CD4-positive, alpha-beta T cell treated with Interleukin-10 for 1 hour (primary cell): ENCODE results near the gene PPP4C.
"Not testable (repeated sequence)": the region's sequence is repeated elsewhere in the genome, so short reads cannot be mapped to it uniquely, and the experiment has no call there.

Source experiments
- DNase-seq: peaks from one replicate; pipeline ENCODE4 v3.0.0-alpha.2; 2020

Gene PPP4C

GRCh38 chr16:30104090-30104489 lies 28.3 kb downstream of the PPP4C start:
- no peak for DNase-seq

GRCh38 chr16:30104492-30104891 lies 28.7 kb downstream of the PPP4C start:
- no peak for DNase-seq

DNA sequence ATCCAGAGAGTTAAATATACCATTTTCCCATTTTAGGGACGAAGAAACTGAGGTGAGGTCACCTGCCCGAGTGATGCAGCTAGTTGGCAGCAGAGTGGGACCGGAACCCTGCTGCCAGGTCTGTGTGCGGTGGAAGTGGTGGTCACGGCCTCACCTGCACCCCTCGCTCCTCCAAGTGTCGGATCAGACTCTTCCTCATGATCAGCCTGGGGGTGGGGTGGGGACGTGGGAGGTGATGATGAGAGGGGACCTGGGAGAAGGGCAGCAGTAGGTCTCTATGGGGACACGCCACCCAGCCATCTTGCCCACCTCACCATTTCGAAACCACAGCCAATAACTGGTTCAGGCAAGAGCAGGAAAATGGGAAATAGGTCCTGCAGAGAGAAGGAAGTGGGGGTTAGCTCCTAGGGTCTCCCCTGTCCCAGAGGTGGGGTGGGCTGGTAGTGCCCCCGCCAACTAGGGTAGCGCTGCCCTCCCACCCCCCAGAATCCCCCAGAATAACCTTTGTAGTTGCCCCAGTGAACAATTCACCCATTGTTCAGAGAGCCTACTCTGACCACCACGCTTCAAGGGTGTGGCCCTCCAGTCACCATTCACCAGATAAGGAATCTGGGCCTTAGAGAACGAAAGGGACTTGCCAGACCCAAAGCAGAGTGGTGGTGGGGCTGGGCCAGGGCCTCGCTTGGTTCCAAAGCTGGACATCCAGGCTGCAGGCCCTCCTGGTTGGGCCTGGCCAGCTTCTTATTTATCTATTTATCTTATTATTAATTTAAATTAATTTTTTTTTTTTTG lies 32.5 kb downstream of the PPP4C start:
- no peak for DNase-seq

DNA sequence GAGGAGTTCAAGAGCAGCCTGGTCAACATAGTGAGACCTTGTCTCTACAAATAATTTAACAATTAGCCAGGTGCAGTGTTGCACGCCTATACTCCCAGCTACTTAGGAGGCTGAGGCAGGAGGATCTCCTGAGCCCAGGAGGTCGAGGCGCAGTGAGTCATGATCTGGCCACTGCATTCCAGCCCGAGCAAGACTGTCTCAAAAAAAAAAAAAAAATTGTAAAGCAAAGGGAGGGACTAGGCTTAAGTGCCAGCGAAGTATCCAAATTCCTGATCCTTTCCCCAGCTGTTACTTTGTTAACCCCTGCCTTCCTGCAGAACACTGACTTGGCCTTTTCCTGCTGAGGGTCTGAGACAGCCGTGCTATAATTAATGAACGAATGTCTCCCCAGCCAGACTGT lies 34.9 kb downstream of the PPP4C start:
- DNase-seq, result no peak

DNA sequence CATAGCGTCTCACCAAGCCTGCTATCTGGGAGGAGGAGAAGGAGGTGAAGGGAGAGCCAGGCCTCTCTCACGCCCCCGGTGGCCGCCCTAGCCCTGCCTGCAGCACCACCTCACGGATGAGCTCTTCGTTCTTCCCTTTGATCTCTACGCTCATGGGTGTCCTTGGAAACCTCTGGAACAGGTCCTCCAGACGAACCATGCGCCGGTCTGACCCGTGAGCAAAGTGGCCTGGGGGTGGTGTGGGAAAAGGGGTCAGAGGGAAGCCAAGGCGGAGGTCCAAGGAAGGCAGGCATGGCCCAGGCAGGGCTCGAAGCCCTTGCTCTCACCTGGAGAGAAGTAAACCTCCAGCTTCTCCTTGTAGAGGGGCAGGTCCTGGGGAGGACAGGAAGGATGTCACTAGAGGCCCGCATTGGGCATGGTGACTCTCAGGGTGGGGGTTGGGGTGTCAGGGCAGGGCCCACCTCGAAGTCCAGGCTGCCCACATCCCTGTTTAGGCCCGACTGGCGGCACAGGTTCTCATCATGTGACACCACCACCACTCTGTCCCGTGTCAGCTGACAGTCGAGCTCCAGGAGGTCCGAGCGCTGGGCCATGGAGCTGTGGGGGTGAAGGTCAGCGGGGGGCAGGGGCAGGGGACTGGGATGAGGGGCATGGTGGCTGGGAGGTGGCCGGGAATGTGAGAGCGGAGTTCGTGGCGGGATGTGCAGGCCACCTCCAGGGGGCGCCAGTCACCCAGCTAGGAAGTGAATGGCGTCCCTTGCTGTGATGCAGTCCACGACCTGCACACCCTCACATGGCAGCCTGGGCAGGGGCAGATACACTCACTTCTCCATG lies 36.6 kb downstream of the PPP4C start:
- peak; percentile 62 for DNase-seq

DNA sequence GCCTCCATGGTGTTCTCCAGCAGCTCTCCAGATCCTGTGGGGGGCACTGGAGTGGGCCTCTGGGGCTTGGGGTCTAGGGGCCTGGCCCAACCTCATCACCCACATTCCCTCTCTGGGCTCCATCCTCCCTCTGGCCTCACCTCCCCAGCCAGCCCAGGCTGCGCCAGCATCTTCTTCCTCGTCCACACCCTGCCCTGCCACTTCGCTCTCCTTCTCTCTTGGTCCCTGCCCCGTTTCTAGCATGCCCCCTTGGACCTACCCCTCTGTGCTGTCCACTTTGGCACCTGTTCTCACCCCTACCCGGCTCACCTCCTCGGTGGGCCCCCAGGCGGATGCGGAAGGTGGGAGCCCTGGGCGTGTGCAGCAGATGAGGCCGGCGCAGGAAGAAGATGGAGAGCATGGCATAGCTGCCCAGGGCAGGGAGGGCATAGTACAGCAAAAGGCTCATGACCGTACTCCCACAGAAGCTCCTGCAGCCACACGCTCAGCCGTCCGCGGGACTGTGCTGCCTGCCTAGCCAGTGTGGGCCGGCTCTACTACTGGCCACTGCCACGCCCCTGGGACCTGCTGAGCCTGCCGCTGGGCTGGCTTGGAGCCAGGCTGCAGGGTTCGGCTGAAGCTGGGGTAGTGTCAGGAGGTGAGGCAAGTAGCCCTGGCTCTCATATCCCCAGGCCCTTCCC lies 37.4 kb downstream of the PPP4C start, which contains the start of gene GDPD3:
Gene GDPD3, minus strand, starts transcription at position 507 of the 680 bp plus-strand sequence. Its CDS starts 59 bp downstream, at position 448.
- no peak for DNase-seq

- DNase-seq, result no peak
Measured at GRCh38 chr16:30113711-30114333, 38.0 kb downstream of the PPP4C start.

DNA sequence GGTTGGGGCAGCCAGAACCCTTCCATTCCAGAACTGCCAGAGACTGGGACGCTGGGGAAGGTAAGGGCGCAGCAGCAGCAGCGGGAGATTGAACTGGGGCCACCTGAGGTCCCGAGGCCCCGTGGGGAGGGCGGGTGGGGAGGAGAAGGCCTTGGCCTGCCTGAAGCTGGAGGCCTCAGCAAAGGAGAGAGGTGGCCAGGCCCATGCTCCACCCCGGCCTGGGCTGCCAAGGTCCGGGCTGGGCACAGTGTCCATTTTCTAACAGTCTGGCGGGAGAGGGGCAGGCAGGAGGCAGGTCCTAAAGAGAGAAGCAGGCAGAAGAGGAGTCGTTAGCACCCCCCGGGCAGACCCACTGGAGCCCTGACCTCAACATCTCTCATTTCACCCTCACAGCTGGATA lies 38.6 kb downstream of the PPP4C start:
- DNase-seq, result no peak

DNA sequence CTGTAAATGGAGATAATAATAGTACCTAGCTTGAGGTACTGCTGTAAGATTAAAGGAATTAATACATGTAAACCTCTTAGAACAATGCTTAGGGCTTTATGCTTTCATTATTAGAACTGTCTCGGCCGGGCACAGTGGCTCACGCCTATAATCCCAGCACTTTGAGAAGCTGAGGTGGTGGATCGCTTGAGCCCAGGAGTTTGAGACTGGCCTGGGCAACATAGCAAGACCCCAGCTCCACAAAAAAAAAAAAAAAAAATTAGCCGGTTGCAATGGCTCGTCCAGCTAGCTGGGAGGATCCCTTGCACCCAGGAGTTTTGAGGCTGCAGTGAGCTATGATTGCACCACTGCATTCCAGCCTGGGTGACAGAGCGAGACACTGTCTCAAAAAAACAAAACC lies 39.0 kb downstream of the PPP4C start:
- not testable (repeated sequence) for DNase-seq

DNA sequence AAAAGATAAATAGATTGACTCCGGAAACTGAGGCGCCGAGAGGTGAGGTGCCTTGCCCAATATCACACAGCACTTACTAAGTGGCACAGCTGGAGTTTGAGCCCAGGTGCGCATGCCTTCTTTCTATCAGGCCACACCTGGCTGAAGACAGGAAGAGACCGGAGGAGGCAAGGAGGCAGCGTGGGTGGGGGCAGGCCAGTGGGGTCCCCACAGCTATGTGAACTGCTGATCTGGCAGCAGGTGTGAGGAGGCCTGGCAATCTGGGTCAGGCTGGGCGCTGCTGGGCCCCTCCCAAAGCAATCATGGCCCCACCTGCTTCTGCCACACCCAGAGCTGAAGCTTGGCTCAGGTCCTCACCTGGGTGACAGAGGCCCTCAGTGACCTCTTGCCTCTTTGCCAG lies 39.4 kb downstream of the PPP4C start:
- peak; percentile 44 for DNase-seq

DNA sequence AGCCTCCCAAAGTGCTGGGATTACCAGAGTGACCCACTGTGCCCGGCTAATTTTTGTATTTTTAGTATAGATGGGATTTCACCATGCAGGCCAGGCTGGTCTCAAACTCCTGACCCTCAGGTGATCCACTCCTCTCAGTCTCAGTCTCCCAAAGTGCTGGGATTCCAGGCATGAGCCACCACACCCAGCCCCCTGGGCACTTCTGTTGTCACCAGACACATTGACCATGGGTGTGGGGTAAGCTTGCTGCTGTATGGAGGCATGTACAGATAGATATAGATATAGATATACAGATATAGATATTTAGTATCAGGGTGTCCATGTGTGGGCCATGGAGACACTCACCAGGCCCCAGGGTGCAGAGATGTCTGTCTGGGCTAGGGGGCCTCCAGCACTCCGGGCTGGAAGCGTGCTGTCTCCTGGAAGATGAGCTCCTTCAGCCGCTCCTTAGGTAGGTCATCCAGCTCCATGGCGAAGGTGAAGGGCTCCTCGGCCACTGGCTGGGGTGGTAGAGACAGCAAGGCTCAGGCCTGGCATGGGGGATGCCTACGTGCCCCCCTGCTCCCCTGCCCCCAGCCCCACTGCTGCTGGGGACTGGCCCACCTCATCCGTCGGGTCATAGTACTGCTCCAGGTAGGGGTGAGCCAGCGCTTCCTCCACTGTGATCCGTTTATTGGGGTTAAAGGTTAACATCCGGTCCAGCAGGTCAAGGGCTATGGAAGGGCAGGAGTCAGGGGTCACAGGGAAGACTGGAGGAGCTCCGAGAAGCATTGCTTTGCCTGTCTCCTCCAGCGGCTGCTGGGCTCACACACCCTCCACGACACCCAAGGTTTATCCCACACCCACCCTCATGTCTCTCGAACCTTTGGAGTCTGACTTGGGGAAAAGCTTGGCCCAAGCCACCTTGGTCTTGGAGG lies 40.8 kb downstream of the PPP4C start:
- no peak for DNase-seq

DNA sequence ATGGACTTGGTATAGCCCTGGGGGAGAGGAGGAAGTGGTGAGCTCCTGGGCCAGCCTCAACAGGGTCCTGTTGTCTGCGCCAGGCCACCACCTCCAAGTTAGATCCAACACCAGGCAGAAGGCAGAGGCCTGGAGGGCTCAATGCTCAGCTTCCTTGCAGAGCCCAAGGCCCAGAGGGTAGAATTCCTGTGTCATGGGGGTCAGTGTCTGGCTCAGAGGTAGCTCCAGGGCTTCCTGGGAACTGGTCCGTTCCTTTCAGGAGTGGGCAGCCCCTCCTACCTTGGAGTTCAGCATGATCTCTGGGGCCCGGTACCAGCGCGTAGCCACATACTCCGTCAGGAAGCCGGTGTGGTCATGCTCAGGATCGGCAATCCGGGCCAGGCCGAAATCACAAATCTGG lies 42.0 kb downstream of the PPP4C start:
- no peak for DNase-seq

- no peak for DNase-seq
Measured at GRCh38 chr16:30119428-30119827, 43.6 kb downstream of the PPP4C start.

GRCh38 chr16:30120340-30121105 lies 44.7 kb downstream of the PPP4C start:
- DNase-seq, result no peak

GRCh38 chr16:30121741-30122571 lies 46.2 kb downstream of the PPP4C start:
- no peak for DNase-seq

- peak; percentile 16 for DNase-seq
Measured at GRCh38 chr16:30122604-30123160, 46.9 kb downstream of the PPP4C start.

DNA sequence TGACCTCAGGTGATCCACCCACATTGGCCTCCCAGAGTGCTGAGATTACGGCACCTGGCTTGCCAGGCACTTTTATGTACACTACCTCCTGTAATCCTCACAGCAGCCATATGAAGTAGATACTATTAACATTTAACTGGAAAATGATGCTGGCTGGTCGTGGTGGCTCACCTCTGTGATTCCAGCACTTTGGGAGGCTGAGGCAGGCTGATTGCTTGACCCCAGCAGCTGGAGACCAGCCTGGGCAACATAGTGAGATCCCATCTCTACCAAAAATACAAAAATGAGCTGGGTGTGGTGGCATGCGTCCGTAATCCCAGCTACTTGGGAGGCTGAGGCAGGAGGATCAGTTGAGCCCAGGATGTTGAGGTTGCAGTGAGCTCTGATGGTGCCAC lies 49.2 kb downstream of the PPP4C start:
- DNase-seq, result no peak

- not testable (repeated sequence) for DNase-seq
Measured at GRCh38 chr16:30125690-30126089, 49.9 kb downstream of the PPP4C start.

DNA sequence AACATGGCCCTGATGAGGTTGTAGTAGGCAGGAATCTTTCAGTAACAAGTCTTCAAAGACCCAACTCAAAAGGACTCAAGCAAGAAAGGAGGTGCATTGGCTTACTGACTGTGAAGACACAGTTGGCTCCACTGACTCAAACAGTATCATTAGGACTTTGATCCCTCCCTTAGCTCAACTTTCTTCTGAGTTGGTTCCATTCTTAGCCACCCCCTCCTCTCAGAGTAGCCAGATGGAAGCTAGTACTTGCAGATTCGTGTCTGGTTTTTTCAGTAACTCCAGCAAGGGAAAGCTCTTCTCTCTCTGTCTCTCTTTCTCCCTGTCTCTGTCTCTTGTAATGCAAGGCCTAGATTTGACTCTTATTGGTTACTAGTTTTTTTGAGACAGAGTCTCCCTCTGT lies 52.2 kb downstream of the PPP4C start:
- DNase-seq, result no peak
